Measurements from ENCODE around the gene KIF23. TPM values are rescaled to one million over a fixed set of nuclear protein-coding genes. Genes with fewer than 3 reads are reported as not detected.

Gene KIF23
- total and polyA plus RNA-seq, 2 donors (not counting 1 experiment from before 2014, with no cell fraction given), result 16.5 to 19.4 TPM

GRCh38 chr15:69417581-69417980 is 3.4 kb downstream of the KIF23 start:
- no peak overlapping the region for H3K4me3 ChIP-seq (replicated peaks in 1 of 4; ENCODE audit: control extremely low read depth in 1 of 4, insufficient read depth in 1 of 4, low read depth in 3 of 4, low read length in 4 of 4)
- DNase-seq (ENCODE audit: low read depth in 2 of 2), result peak in 1 of 2 donors; percentile 34

GRCh38 chr15:69421498-69421897 is 7.3 kb downstream of the KIF23 start:
- DNase-seq (ENCODE audit: low read depth in 2 of 2), result peak in 1 of 2 donors; percentile 85
- no peaks in the 10 kb centered on the region for H3K4me1 ChIP-seq (ENCODE audit: control insufficient read depth, extremely low read depth, insufficient read depth, low read length)
- no peak overlapping the region for H2AFZ ChIP-seq (ENCODE audit: low read length)
- no peak overlapping the region for H3K9ac ChIP-seq (ENCODE audit: insufficient read depth, low read length)
- no peaks in the 10 kb centered on the region for H4K20me1 ChIP-seq (ENCODE audit: control insufficient read depth, extremely low read depth, insufficient read depth, low read length)
- H3K4me3 ChIP-seq (replicated peaks in 1 of 4; ENCODE audit: control extremely low read depth in 1 of 4, insufficient read depth in 1 of 4, low read depth in 3 of 4, low read length in 4 of 4), result no peak overlapping the region
- no peaks in the 10 kb centered on the region for H3K9me3 ChIP-seq (ENCODE audit: control insufficient read depth, insufficient read depth, low read depth, low read length)
- H3K36me3 ChIP-seq (ENCODE audit: control insufficient read depth, insufficient read depth, low read length), result peaks cover 4% of the 10 kb centered on the region
- TF ChIP-seq EZH2 (IDR thresholded peaks at IDR 0.05; ENCODE audit: low read length, missing control alignments), result no peak
- no peak for TF ChIP-seq CTCF (conservative IDR thresholded peaks at IDR 0.05 in 1 of 2, IDR thresholded peaks at IDR 0.05 in 1 of 2; ENCODE audit: low read depth in 1 of 2, low read length in 2 of 2)
- H3K27me3 ChIP-seq (ENCODE audit: control insufficient read depth, insufficient read depth, low read length), result no peaks in the 10 kb centered on the region
- H3K79me2 ChIP-seq (ENCODE audit: control insufficient read depth, insufficient read depth, low read length), result peaks cover 48% of the 10 kb centered on the region
- H3K4me2 ChIP-seq (ENCODE audit: extremely low read depth, insufficient read depth, low read length), result no peak overlapping the region
- H3K27ac ChIP-seq (ENCODE audit: insufficient read depth, low read length), result no peak overlapping the region

More at GRCh38 chr15:69417581-69417980, 3.4 kb downstream of the KIF23 start:
- H3K4me1 ChIP-seq (ENCODE audit: control insufficient read depth, extremely low read depth, insufficient read depth, low read length), result peaks cover 2% of the 10 kb centered on the region
- H3K9ac ChIP-seq (ENCODE audit: insufficient read depth, low read length), result no peak overlapping the region
- peak overlapping the region; percentile 46 for H3K4me2 ChIP-seq (ENCODE audit: extremely low read depth, insufficient read depth, low read length)
- H2AFZ ChIP-seq (ENCODE audit: low read length), result no peak overlapping the region
- TF ChIP-seq CTCF (conservative IDR thresholded peaks at IDR 0.05 in 1 of 2, IDR thresholded peaks at IDR 0.05 in 1 of 2; ENCODE audit: low read depth in 1 of 2, low read length in 2 of 2) (no peak), EZH2 (IDR thresholded peaks at IDR 0.05; ENCODE audit: low read length, missing control alignments) (no peak)
- H3K27ac ChIP-seq (ENCODE audit: insufficient read depth, low read length), result no peak overlapping the region
- no peaks in the 10 kb centered on the region for H4K20me1 ChIP-seq (ENCODE audit: control insufficient read depth, extremely low read depth, insufficient read depth, low read length)
- peaks cover 4% of the 10 kb centered on the region for H3K36me3 ChIP-seq (ENCODE audit: control insufficient read depth, insufficient read depth, low read length)
- no peaks in the 10 kb centered on the region for H3K9me3 ChIP-seq (ENCODE audit: control insufficient read depth, insufficient read depth, low read depth, low read length)
- no peaks in the 10 kb centered on the region for H3K27me3 ChIP-seq (ENCODE audit: control insufficient read depth, insufficient read depth, low read length)
- peaks cover 55% of the 10 kb centered on the region for H3K79me2 ChIP-seq (ENCODE audit: control insufficient read depth, insufficient read depth, low read length)

- no peak overlapping the region for H3K9ac ChIP-seq (ENCODE audit: insufficient read depth, low read length)
- H3K4me2 ChIP-seq (ENCODE audit: extremely low read depth, insufficient read depth, low read length), result no peak overlapping the region
- peaks cover 4% of the 10 kb centered on the region for H3K36me3 ChIP-seq (ENCODE audit: control insufficient read depth, insufficient read depth, low read length)
- H3K27ac ChIP-seq (ENCODE audit: insufficient read depth, low read length), result no peak overlapping the region
- no peaks in the 10 kb centered on the region for H3K4me1 ChIP-seq (ENCODE audit: control insufficient read depth, extremely low read depth, insufficient read depth, low read length)
- H4K20me1 ChIP-seq (ENCODE audit: control insufficient read depth, extremely low read depth, insufficient read depth, low read length), result no peaks in the 10 kb centered on the region
- no peaks in the 10 kb centered on the region for H3K9me3 ChIP-seq (ENCODE audit: control insufficient read depth, insufficient read depth, low read depth, low read length)
- H3K4me3 ChIP-seq (replicated peaks in 1 of 4; ENCODE audit: control extremely low read depth in 1 of 4, insufficient read depth in 1 of 4, low read depth in 3 of 4, low read length in 4 of 4), result no peak overlapping the region
- no peak for TF ChIP-seq EZH2 (IDR thresholded peaks at IDR 0.05; ENCODE audit: low read length, missing control alignments)
- TF ChIP-seq CTCF (conservative IDR thresholded peaks at IDR 0.05 in 1 of 2, IDR thresholded peaks at IDR 0.05 in 1 of 2; ENCODE audit: low read depth in 1 of 2, low read length in 2 of 2), result no peak
- DNase-seq (ENCODE audit: low read depth in 2 of 2), result peak in 1 of 2 donors; percentile 67
- H3K79me2 ChIP-seq (ENCODE audit: control insufficient read depth, insufficient read depth, low read length), result peaks cover 41% of the 10 kb centered on the region
- H3K27me3 ChIP-seq (ENCODE audit: control insufficient read depth, insufficient read depth, low read length), result no peaks in the 10 kb centered on the region
- H2AFZ ChIP-seq (ENCODE audit: low read length), result no peak overlapping the region
Observed at GRCh38 chr15:69422336-69422895, 8.3 kb downstream of the KIF23 start.

Measured in fibroblast of lung (primary cell).